Prostate gland (tissue), 2 donors: ENCODE results near the gene GIPC1.

Experiments
- CTCF ChIP-seq, 4 experiments: fragments of 200-600 bp in 2 of 4; fragments of 450-650 bp in 2 of 4; sonication (generic) in 2 of 4; IDR thresholded peaks; 1 replicate in 3 of 4; 2 replicates in 1 of 4; pipeline ENCODE4 v1.5.1; 2016 to 2019; ENCODE audit warnings: antibody characterized with exemption in 4 of 4, mild to moderate bottlenecking in 2 of 4, moderate library complexity in 2 of 4
- POLR2A ChIP-seq: fragments of 450-650 bp; IDR thresholded peaks from one replicate; pipeline ENCODE4 v1.6.1; 2016; ENCODE audit warnings: antibody characterized with exemption, mild to moderate bottlenecking

DNA sequence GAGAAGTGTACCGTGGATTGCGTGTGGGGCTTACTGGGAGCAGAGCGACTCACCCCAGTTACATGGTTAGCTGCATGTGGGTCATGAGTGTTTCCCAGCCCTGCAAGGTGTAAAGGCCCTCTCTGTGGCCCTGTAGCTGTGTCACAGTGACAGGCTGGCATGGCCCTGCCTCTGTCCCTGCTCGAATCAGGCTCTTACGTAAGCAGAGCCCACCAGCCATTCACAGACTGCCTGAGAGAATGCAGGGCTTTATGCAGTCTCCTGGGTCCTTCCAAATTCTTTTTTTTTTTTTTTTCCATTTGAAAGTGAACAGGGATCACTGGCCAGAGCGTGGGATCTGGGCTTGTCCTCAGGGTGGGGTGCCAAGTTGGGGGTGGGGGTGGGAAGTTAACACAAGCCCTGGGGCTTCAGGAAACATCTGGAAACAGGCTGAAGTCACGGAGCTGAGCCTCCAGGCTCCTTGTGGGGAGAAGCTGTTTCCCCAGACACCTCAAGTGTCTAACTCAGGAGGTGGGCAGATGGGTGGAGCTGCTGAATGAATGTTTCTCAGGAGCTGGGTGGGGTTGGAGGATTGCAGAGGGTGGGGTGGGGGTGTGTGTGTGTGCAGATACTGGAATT lies 46.9 kb upstream of the GIPC1 start:
- TF ChIP-seq POLR2A: no peak
- no peak for TF ChIP-seq CTCF (IDR thresholded peaks at IDR 0.05)
